ENCODE data around the gene NEDD4L. TPM values are rescaled to one million over a fixed set of nuclear protein-coding genes. Genes with fewer than 3 reads are reported as not detected.

Gene NEDD4L
- polyA plus RNA-seq, 1 donor (not counting 4 experiments of a cell fraction or from before 2014, with no cell fraction given) = 52.6 TPM

- no peak for DNase-seq (ENCODE audit: low read depth, low spot score)
- Histone ChIP-seq H3K9me3 (ENCODE audit: control insufficient read depth, low read depth, low read length) (no peaks in the 10 kb centered on the region), H3K27ac (ENCODE audit: control insufficient read depth, insufficient read depth, low read length) (peak overlapping the region; percentile 58), H4K20me1 (ENCODE audit: control insufficient read depth, extremely low read depth, insufficient read depth, low read length) (peaks cover 32% of the 10 kb centered on the region), H3K9me1 (ENCODE audit: control insufficient read depth, extremely low read depth, insufficient read depth, low read length) (peaks cover 10% of the 10 kb centered on the region), H3K27me3 (ENCODE audit: control insufficient read depth, extremely low read depth, insufficient read depth, low read length) (no peaks in the 10 kb centered on the region), H3K79me2 (ENCODE audit: control insufficient read depth, insufficient read depth, low read length) (peaks cover 94% of the 10 kb centered on the region), H3K36me3 (ENCODE audit: control insufficient read depth in 2 of 2, extremely low read depth in 1 of 2, insufficient read depth in 2 of 2, low read length in 2 of 2) (peaks cover 9 to 29% of the 10 kb centered on the region in 2 experiments), H3K4me2 (ENCODE audit: control insufficient read depth, extremely low read depth, insufficient read depth, low read depth, low read length) (peak overlapping the region; percentile 38), H3K4me1 (ENCODE audit: control insufficient read depth, extremely low read depth, insufficient read depth, low read length) (peaks cover 76% of the 10 kb centered on the region), H3K4me3 (ENCODE audit: control insufficient read depth in 2 of 3, extremely low read depth in 1 of 3, insufficient read depth in 2 of 3, low read depth in 1 of 3, low read length in 3 of 3) (no peak overlapping the region), H3K9ac (ENCODE audit: control insufficient read depth, extremely low read depth, insufficient read depth, low read length) (peak overlapping the region; percentile 10), H2AFZ (ENCODE audit: control insufficient read depth, low read length) (no peak overlapping the region)
- no peak for FAIRE-seq
- TF ChIP-seq EZH2 (IDR thresholded peaks at IDR 0.05; ENCODE audit: low read length) (no peak), CTCF (optimal IDR thresholded peaks at IDR 0.05 in 1 of 3, IDR thresholded peaks at IDR 0.05 in 1 of 3, conservative IDR thresholded peaks at IDR 0.05 in 1 of 3; ENCODE audit: extremely low read depth in 1 of 3, insufficient read depth in 2 of 3, low read length in 3 of 3) (no peak)
- dilution Hi-C loops (cut with MboI; ENCODE audit: extremely low pct_ligation_motif_present, low sequenced_read_pairs) = no loop called here
These were observed 185.1 kb downstream of the NEDD4L start for GRCh38 chr18:58229162-58229561.

- DNase-seq (ENCODE audit: low read depth, low spot score) = peak; percentile 75
These were observed 186.6 kb downstream of the NEDD4L start for GRCh38 chr18:58230438-58231179.

More at GRCh38 chr18:58230438-58231179, 186.6 kb downstream of the NEDD4L start:
- no peaks in the 10 kb centered on the region for H3K9me3 ChIP-seq (ENCODE audit: control insufficient read depth, low read depth, low read length)
- peak overlapping the region in 1 of 3 experiments; percentile 40 for H3K4me3 ChIP-seq (ENCODE audit: control insufficient read depth in 2 of 3, extremely low read depth in 1 of 3, insufficient read depth in 2 of 3, low read depth in 1 of 3, low read length in 3 of 3)
- H3K79me2 ChIP-seq (ENCODE audit: control insufficient read depth, insufficient read depth, low read length) = peaks cover 94% of the 10 kb centered on the region
- TF ChIP-seq EZH2 (IDR thresholded peaks at IDR 0.05; ENCODE audit: low read length) (no peak), CTCF (optimal IDR thresholded peaks at IDR 0.05 in 1 of 3, IDR thresholded peaks at IDR 0.05 in 1 of 3, conservative IDR thresholded peaks at IDR 0.05 in 1 of 3; ENCODE audit: extremely low read depth in 1 of 3, insufficient read depth in 2 of 3, low read length in 3 of 3) (no peak)
- H3K27me3 ChIP-seq (ENCODE audit: control insufficient read depth, extremely low read depth, insufficient read depth, low read length) = no peaks in the 10 kb centered on the region
- H2AFZ ChIP-seq (ENCODE audit: control insufficient read depth, low read length) = no peak overlapping the region
- H3K36me3 ChIP-seq (ENCODE audit: control insufficient read depth in 2 of 2, extremely low read depth in 1 of 2, insufficient read depth in 2 of 2, low read length in 2 of 2) = peaks cover 11 to 37% of the 10 kb centered on the region in 2 experiments
- dilution Hi-C loops (cut with MboI; ENCODE audit: extremely low pct_ligation_motif_present, low sequenced_read_pairs) = no loop called here
- peak overlapping the region; percentile 96 for H3K27ac ChIP-seq (ENCODE audit: control insufficient read depth, insufficient read depth, low read length)
- H4K20me1 ChIP-seq (ENCODE audit: control insufficient read depth, extremely low read depth, insufficient read depth, low read length) = peaks cover 36% of the 10 kb centered on the region
- peak overlapping the region; percentile 53 for H3K9ac ChIP-seq (ENCODE audit: control insufficient read depth, extremely low read depth, insufficient read depth, low read length)
- peak; percentile 90 for FAIRE-seq
- H3K9me1 ChIP-seq (ENCODE audit: control insufficient read depth, extremely low read depth, insufficient read depth, low read length) = peaks cover 15% of the 10 kb centered on the region
- peak overlapping the region; percentile 80 for H3K4me2 ChIP-seq (ENCODE audit: control insufficient read depth, extremely low read depth, insufficient read depth, low read depth, low read length)
- H3K4me1 ChIP-seq (ENCODE audit: control insufficient read depth, extremely low read depth, insufficient read depth, low read length) = peaks cover 75% of the 10 kb centered on the region

Data from keratinocyte (primary cell).